ENCODE data around the gene OR4C15. TPM values are rescaled to one million over a fixed set of nuclear protein-coding genes. Genes with fewer than 3 reads are reported as not detected.

Gene OR4C15
- total RNA-seq (2021) (not detected in 3 replicates), Bru-seq, nascent RNA (not detected)
- long read RNA-seq, experiment 1, result 0 reads
- long read RNA-seq, experiment 2, result 0 reads
- long read RNA-seq, experiment 3, result 0 reads

- TF ChIP-seq PREB (CRISPR knock-in tag; IDR thresholded peaks at IDR 0.05; ENCODE audit: borderline replicate concordance) (no peak), NFYB (CRISPR knock-in tag; conservative IDR thresholded peaks at IDR 0.05; ENCODE audit: low read depth) (no peak)
- POLR2A ChIA-PET, result no interaction called here
- DNase-seq (ENCODE audit: low spot score), result no peak
- no peak within 1 kb of the TSS for H3K4me3 Mint-ChIP-seq
- no peak within 1 kb of the TSS for H3K27ac Mint-ChIP-seq
- peaks cover 11% of the 10 kb centered on the region for H3K36me3 Mint-ChIP-seq
- no peak for ATAC-seq
- CTCF ChIA-PET, result no interaction called here
- H3K27me3 Mint-ChIP-seq (ENCODE audit: low read depth), result peaks cover 8% of the 10 kb centered on the region
- H3K9me3 Mint-ChIP-seq, result peaks cover 24% of the 10 kb centered on the region
- H3K4me1 Mint-ChIP-seq, result no peaks in the 10 kb centered on the region
These were observed at the start of gene OR4C15 for GRCh38 chr11:55554169-55554568. OR4C15 (plus strand) TSS chr11:55554469; CDS start chr11:55554469, 0 bp downstream.

GRCh38 chr11:55571828-55572227 lies 17.6 kb downstream of the OR4C15 start, which contains the start of gene OR4C16:
OR4C16 (plus strand) TSS chr11:55572128; CDS start chr11:55572128, 0 bp downstream.
- H3K4me3 Mint-ChIP-seq, result no peak within 1 kb of the TSS

More at GRCh38 chr11:55571828-55572227, 17.6 kb downstream of the OR4C15 start, which contains the start of gene OR4C16:
- H3K4me1 Mint-ChIP-seq, result no peaks in the 10 kb centered on the region
- H3K27ac Mint-ChIP-seq, result no peak within 1 kb of the TSS
- CTCF ChIA-PET, result no interaction called here
- peaks cover 54% of the 10 kb centered on the region for H3K36me3 Mint-ChIP-seq
- POLR2A ChIA-PET, result no interaction called here
- DNase-seq (ENCODE audit: low spot score) (no peak), ATAC-seq (no peak)
- TF ChIP-seq AFF4 (CRISPR knock-in tag; IDR thresholded peaks at IDR 0.05; ENCODE audit: borderline replicate concordance) (no peak), NFATC4 (CRISPR knock-in tag; IDR thresholded peaks at IDR 0.05) (no peak), SOX15 (CRISPR knock-in tag; IDR thresholded peaks at IDR 0.05) (no peak), ATF3 (CRISPR knock-in tag; conservative IDR thresholded peaks at IDR 0.05) (no peak), ZNF138 (CRISPR knock-in tag; conservative IDR thresholded peaks at IDR 0.05) (no peak), ATF6 (CRISPR knock-in tag; IDR thresholded peaks at IDR 0.05) (no peak), ZBTB21 (CRISPR knock-in tag; IDR thresholded peaks at IDR 0.05; ENCODE audit: borderline replicate concordance) (no peak), PRRX2 (CRISPR knock-in tag; IDR thresholded peaks at IDR 0.05) (no peak), RELA (CRISPR knock-in tag; IDR thresholded peaks at IDR 0.05; ENCODE audit: borderline replicate concordance) (no peak), JAZF1 (CRISPR knock-in tag; IDR thresholded peaks at IDR 0.05) (no peak), TCF7 (CRISPR knock-in tag; IDR thresholded peaks at IDR 0.05; ENCODE audit: low read depth) (no peak)
- H3K27me3 Mint-ChIP-seq (ENCODE audit: low read depth), result peaks cover 7% of the 10 kb centered on the region
- H3K9me3 Mint-ChIP-seq, result peaks cover 72% of the 10 kb centered on the region
